NOMO-1 treated with DMSO at 0.1 percent for 48 hours (cell line): ENCODE results near the gene MKI67.

ENCODE experiments used
- DNase-seq: peaks from one replicate; lab custom pipeline; 2025; ENCODE audit not compliant: unreplicated experiment; lab: John Stamatoyannopoulos, UW

Gene MKI67

DNA sequence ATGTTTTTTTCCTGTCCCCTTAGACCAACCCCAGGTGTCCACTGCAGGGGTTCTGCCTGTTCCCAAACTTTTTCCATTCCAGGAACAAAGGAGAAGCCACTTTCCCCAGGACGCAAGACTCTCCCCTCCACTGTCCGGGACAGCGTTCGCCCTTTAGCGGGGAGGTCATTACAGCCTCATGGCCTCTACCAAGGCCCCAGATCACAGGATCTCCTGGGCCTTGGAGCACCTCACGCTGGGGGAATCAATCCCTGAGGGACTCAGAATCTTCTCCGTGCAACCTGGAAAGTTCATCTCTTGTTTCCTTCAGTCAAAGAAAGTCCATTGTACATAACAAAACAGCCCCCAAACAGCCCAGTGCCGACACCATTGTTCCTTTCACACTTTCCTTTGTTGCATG is 41.2 kb downstream of the MKI67 start:
- DNase-seq: no peak

DNA sequence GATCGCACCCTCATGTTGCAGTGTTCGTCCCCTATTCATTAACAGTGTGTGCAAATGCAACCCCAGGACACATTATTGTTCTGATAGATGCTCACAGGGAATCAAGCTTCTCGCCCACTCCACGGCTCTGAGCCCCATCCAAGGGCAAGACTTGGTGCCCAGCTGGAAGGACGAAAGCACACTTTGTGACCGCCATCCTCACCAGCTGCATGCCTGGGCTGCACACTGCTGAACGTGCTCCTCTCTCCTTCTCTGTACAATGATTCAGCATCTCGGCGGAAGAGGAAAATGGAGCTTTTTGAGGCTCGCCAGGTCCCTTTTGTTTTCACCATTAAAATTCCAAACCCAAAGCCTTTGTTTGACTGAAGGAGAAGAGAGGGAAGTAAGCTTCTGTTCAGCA is 41.9 kb downstream of the MKI67 start:
- DNase-seq: no peak

DNA sequence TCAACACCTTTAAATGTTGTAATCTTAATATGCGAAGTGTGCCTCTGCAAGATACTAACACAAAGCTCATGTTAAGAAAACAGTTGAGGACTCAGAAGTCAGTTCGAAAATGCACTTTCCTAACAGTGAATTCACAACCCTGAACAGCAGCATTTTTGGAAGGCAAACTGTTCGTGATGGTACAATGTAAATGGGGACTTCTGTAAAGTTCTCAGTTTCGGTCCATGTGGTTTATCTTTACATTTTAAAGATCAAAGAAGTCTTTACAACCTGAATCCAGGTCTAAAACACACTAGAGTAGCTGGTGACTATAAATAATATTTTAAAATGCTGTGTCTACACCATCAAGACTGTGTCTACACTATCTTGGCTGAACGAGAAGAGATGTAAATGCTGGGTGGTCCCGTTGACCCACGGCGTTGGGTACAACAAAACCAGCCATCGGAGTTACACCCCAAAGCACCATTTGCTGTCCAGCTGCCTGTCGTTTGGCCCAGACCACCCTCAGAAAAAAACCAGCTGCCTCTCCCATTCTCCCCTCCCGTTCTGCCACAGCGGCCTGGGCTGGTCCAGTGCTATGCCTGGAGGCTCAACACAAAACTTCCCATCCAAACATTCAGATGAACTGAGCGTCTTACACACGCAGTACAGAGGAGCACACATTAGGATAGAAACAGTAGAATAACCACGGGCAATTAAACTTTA is 42.9 kb downstream of the MKI67 start:
- no peak for DNase-seq

DNA sequence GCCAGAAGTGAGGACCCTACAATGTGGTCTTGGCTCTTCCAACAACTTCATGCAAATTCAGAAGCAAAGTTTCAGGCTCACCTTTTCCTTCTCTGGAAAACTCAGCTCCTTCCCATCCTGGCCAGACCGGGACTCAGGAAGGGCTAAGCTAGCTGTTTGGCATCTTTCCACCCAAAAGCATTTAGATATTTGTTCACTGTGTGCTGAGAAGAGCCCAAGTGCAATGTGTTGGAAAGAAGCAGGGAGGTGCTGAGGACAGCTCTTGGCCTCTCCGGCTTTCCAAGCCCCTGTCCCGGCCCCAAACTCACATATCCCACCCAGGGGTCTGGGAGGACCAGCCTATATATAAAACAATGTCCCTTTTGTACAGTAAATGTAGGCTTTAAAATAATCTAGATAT is 44.5 kb downstream of the MKI67 start:
- no peak for DNase-seq

DNA sequence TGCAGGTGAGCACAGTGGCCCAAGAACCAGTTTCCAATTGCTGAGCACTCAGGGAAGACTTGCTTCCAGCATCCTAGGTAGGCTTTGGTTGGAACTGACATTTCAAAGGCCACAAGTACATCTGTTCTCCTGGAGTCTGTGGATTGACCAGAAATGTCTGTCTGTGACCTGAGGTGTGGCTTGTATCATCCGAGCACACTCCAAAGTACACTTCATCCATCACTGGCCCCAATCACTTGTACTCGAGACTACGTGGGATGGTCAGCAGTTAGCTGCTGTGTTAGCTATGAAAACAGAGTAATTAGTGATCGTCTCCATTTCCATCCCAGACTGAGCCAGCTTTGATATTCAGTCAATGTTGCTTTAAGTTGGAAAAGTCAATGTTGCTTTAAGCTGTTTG is 45.0 kb downstream of the MKI67 start:
- DNase-seq: no peak

DNA sequence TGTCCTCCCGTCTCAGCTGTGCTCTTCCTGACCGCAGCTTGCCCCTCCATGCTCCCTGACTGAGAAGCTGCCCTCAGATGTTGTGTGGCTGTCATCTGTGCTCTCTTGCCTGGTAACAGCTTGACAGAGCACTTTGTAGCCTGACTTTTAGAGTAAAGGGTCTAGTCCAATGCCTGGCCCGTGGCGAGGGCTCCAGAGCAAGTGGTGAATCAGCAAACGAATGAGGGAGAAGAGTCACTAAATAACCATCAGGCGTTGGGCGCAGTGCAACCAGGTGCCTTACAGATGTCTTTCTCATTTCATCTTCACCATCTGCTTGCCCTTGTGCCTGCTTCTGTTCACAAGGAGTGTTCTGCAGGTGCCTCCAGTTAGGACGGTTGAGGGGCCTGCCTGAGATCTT is 45.6 kb downstream of the MKI67 start:
- DNase-seq: no peak

DNA sequence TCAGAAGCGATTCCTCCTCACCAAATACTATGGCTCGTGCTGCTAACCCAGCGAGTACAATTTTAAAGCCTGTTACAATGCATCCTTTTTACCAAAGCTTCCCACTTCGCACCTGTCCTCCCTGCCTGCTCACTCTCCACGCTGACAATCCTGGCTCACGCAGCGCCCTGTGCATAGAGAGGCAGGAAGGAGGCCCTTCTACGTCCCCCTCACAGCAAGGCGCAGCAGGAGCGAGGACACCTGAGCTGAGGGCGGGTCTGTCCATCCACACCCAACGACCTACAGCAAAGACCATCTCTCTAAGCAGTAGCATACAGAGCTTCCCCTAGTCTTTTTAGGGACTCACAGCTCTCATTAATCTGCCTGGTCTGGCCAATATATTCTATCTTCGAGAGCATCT is 46.0 kb downstream of the MKI67 start:
- DNase-seq: no peak

DNA sequence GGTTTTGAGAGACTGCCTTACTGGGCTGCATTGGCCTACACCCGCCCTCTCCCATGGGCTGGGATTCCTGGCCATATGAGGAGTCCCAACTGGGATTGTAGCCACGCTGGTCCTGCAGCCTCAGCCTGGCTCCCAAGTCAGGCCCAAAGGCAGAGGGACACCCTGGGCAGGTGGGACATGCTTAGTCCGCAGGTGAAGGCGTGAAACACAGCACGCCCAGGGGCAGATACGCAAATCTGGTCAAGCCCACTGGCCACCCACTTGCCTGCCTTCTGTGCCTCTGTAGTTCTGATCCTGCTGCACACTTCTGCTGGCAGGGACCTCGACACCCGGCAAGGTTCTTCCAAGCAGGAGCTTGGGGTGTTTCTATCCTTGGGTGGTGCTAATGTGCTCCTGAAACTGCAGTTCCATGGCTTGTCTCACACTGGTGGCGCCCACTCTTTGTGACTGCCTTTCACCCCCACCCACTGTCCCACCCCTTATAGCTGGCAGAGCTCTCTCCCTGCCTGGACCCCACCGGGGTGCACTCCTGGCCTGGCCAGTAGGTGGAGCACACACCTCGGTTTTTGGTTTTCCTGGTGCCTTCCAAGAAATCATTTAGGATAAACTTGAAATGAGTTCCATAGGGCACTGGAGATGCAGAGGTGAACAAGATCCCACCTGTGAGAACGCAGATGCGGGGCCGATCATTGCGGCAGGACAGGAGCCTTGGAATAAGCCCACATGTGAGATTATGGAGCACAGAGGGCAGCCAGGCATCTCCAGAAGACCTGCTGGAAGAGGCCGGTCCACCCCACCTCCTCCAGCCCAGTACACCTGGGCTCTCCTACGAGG is 47.9 kb downstream of the MKI67 start:
- peak; percentile 3 for DNase-seq

DNA sequence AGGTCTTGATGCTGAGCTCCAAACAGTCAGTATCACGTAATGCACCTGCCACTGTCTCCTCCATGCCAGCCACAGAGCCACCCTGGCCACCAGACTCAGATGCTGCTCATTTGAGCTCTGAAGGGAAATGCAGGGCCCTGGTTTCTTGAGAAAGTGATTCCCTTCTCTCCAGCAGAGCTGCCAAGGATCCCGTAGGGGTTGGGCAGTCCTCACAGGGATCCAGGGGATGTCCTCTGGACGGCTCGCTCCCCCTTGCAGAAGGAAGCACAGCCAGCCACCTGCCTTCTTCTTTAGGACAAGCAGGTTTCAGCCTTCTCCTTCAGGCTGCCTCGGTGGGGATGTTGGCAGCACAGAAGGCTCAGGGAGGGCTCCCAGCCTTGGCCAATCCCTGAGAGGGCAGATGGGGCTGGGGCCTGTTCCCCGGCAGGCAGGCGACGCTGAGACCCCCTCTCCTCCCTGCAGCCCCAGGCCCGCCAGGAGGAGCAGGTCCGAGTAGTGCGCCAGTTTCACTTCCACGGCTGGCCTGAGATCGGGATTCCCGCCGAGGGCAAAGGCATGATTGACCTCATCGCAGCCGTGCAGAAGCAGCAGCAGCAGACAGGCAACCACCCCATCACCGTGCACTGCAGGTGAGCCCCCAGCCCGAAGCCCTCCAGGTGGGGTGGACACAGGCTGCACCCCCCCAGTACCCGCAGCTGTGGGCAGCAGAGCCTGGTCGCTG is 48.9 kb downstream of the MKI67 start:
- no peak for DNase-seq

DNA sequence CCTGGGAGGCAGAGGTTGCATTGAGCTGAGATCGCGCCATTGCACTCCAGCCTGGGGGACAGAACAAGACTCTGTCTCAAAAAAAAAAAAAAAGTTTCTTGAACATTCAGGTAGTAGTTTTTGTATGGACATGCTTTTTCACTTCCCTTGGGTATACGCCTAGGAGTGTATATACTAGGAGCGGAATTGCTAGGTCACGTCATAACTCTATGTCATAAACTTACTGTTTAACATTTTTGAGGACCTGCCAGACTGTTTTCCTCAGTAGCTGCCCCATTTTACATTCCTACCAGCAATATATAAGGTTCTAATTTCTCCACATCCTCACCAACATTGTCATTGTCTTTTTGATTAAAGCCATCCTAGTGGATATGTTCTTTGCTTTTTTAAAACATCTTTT is 51.6 kb downstream of the MKI67 start:
- no peak for DNase-seq

DNA sequence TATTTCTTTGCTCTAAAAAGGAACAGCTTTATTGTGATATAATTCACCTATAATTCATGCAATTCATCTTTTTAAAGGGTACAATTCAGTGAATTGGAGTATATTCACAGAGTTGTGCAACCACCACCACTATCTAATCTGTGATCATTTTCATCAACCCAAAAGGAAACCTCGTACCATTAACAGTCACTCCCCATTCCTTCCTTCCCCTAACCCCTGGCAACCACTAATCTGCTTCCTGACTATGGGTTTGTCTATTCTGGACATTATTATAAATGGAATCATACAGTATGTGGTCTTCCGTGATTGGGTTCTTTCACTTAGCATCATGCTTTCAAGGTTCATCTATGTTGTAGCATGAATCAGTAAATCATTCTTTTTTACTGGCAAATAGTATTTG is 52.3 kb downstream of the MKI67 start:
- DNase-seq: no peak

DNA sequence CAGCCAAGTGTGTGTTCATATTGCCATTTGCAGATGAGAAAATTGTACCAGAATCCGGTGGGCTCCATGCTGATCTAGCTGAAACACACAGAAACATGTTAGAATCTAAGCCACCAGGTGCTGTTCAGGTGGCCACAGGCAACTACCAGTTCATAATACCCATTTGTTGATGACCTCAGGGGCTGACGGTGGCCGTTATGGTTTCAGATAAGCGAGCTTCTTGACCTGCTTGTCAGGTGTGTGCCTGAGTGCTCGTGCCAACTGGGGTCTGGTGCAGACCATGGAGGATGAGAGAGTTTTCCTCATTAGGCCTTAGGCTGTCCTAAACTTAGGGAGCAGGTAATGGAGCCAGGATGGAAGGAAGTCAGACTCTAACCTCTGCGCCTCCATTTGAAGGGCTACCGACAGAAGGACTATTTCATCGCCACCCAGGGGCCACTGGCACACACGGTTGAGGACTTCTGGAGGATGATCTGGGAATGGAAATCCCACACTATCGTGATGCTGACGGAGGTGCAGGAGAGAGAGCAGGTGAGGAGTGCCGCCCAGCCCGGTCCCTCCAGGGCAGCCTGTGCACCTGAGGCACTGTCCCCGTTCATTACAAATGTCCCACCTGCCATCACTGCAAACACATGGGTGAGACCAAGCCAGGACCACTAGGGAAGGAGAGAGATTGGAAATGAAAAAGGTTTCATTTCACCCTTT is 53.1 kb downstream of the MKI67 start:
- DNase-seq: no peak

DNA sequence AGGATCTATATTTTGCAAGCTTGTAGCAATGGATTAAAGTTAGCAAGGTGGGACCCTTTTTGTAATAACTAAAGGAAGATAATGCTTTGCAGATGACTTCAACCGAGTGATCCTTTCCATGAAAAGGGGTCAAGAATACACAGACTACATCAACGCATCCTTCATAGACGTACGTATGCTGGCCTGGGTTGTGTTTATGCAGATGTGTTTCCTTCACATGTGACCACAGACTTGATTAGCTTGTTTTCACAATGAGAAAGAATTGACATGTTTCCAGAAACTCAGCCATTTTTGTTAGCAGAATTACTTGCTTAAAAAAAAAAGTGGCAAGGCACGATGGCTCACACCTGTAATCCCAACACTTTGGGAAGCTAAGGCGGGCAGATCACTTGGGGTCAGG is 54.2 kb downstream of the MKI67 start:
- DNase-seq: no peak

DNA sequence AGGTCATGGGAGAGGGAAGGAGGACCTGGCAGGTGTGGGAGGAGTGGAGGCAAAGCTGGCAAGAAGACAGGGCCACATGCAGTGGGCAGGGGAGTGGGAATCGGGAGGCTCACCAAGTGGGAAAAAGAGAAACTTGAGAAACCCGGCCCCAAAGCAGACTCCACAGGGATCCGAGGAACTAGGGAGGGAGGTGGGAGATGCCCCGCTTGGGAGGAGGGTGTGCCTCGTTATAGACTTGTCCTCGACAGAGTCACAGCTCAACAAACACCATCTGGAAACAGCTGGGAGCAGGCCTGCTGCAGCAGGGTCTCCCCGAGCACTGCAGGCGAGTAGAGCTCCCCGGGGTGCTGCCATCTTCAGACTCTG is 54.8 kb downstream of the MKI67 start:
- DNase-seq: no peak

DNA sequence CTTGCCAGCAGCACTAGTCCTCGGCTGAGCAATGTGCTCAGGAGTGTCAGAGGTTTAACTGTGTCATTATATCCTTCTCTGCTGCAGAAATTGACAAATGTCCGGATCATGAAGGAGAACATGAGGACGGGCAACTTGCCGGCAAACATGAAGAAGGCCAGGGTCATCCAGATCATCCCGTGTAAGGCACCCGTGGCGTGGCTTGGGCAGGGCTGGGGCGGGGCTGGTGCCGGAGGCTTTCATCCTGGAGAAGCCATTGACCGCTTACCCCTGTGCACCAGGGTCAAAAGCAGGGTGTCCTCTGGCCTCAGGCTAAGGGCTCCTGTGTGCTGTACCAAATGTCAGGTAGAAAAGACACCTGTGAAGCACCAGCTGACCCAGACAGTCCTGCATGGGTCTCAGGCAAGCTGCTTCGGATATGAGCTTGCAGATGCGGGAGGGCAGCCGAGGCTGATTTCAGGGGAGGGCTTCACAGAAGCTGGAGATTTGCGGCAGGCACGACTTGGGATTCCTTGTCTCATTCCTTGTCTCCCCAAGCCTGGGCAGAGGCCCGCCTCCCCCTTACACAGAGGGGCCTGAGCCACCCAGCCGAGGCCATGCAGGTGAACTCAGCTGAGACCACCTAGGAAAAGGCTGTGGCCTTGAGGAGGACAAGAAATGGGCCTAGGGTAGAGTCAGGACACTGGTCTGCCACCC is 55.4 kb downstream of the MKI67 start:
- DNase-seq: no peak

DNA sequence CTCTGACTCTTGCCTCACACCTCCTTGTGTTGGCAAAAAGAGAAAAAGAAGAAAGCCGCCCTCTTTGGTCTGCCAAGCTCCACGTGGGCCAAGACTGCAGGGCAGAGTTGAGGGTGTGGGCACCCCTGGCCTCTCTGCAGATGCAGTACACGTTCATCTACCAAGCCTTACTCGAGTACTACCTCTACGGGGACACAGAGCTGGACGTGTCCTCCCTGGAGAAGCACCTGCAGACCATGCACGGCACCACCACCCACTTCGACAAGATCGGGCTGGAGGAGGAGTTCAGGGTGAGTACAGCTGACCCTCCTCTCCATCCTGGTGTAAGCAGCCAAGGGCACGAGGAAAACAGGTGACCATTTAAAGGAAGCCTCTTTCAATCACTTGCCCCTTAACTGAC is 56.1 kb downstream of the MKI67 start:
- no peak for DNase-seq

DNA sequence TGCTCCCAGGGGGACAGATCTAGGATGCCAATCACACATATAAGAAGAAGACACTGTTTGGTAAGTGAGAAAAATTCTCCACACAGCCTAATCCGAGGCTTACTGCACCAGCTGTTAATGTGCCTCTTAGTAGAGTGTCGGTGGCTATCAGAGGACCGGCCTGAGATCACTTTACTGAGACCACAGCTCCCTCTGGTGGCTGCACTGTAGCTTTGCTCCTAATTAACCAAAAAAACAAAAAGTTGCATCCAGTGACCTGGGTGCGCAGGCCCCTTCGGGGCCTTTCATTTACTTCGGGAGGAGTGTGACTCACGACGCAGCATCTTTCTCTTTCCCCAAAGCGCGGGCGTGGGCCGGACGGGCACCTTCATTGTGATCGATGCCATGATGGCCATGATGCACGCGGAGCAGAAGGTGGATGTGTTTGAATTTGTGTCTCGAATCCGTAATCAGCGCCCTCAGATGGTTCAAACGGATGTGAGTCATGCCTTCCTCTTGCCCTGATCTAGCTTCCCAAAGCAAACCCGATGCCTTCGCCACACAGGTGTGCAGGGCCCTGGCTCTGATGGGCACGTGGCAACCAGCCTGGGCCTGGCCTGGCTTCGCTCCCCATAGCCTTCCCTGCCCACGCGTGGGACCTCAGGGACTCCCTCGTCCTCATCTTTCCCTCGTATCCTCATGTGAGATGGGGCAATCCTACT is 56.7 kb downstream of the MKI67 start:
- peak; percentile 86 for DNase-seq

DNA sequence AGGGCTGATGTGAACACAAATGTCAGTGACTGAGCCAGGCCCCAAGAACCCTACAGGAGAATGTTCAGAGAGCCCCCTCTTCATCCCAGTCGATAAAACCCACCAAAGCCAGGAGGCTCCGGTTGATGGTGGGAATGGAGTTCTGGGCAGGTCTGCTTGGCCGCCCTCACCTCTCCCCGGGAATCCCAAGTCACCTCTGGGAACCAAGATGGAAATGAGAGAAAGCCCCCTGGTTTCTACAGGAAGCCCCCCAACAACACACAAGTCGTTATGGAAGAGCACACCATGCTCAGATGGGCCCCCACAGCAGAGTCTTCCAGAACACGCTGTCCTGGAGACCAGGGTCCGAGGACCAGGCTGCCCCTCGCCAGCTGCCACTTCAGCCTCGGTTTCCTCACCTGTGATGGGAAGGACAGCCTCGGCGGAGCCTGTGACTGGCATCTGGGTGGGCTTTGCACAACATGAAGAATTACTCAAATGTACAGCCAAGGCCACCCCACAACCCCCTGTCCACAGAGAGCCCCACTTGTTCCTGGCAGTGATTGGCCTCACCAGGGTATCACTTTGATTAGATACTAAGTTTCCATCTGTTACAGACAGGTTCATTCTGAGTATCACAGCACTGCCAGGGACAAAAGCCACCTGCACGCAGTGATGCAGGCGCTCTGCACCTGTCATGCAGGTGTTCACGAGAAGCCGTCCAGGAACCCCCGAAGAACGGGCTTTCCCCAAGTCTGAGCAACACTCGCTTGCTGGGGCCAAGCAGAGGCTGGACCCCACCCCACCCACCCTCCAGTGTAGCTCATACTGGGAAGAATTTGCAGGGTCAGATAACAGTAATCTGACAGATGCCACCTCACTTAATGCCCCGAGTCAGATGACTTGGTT is 57.6 kb downstream of the MKI67 start:
- DNase-seq: no peak

DNA sequence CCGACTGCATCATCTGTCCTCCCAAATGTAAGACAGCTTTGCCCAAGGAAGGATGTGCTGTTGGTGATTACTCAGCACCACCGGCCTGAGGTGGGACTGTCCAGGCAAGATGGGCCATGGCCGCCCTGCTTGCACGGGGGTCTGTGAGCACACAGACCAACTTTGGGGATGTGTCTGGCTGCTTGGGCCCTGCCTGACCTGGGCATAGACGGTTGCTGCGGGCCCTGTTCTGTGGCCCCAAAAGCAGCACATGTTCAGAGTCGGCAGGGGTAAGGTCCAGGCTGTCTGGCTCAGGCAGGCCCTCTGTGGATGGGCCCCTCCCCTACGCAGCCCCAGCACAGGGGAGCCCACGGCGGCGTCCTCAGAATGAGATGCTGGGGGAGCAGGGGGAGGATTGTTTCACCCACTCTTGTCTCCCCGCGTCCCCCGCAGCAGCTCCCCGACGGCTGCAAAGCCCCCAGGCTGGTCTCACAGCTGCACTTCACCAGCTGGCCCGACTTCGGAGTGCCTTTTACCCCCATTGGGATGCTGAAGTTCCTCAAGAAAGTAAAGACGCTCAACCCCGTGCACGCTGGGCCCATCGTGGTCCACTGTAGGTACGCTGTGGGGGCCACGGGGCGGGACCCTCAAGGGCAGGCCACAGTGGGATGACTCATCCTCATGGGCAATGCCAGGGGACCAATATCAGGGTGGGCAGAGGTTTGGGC is 58.4 kb downstream of the MKI67 start:
- no peak for DNase-seq
